ENCODE measurements around the gene TTC3.

TTC3 gene

DNA sequence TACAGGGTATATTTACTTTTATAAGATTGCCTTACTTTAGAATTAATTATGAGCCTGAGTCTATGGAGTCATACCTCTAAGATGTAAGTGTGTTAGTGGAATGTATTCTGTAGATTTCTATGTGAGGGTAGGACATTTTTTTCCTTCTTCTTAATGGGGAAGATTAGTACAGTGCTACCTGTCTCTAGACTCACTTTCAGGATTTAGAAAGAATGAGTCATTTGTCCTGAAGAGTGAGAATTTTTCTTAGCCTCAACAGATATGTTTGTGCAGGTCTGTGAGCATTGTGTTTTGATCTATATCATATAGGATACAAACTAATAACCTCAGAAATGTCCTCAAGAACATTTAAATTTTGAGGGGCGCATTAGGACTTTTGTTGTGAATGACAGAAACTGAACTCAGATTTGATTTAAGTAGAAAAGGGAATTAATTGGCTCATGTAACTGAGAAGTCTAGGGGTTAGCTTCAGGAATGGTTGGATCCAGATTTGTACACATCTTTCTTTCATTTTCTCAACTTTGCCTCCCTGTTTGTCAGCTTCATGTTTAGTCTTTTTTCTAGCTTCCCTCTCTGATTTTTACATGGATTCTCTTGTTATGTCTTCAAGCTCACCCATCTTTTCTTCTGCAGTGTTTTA, 45.3 kb downstream of the TTC3 start:
- in situ Hi-C loops (cut with MboI; ENCODE audit: low sequenced_read_pairs, unreplicated experiment): no loop called here
- TF ChIP-seq, protein P1, sequence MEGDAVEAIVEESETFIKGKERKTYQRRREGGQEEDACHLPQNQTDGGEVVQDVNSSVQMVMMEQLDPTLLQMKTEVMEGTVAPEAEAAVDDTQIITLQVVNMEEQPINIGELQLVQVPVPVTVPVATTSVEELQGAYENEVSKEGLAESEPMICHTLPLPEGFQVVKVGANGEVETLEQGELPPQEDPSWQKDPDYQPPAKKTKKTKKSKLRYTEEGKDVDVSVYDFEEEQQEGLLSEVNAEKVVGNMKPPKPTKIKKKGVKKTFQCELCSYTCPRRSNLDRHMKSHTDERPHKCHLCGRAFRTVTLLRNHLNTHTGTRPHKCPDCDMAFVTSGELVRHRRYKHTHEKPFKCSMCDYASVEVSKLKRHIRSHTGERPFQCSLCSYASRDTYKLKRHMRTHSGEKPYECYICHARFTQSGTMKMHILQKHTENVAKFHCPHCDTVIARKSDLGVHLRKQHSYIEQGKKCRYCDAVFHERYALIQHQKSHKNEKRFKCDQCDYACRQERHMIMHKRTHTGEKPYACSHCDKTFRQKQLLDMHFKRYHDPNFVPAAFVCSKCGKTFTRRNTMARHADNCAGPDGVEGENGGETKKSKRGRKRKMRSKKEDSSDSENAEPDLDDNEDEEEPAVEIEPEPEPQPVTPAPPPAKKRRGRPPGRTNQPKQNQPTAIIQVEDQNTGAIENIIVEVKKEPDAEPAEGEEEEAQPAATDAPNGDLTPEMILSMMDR (IDR thresholded peaks at IDR 0.05; ENCODE audit: borderline replicate concordance, control extremely low read depth, extremely low read depth, insufficient read depth, missing control alignments): no peak
- no peak for DNase-seq (ENCODE audit: low spot score)

DNA sequence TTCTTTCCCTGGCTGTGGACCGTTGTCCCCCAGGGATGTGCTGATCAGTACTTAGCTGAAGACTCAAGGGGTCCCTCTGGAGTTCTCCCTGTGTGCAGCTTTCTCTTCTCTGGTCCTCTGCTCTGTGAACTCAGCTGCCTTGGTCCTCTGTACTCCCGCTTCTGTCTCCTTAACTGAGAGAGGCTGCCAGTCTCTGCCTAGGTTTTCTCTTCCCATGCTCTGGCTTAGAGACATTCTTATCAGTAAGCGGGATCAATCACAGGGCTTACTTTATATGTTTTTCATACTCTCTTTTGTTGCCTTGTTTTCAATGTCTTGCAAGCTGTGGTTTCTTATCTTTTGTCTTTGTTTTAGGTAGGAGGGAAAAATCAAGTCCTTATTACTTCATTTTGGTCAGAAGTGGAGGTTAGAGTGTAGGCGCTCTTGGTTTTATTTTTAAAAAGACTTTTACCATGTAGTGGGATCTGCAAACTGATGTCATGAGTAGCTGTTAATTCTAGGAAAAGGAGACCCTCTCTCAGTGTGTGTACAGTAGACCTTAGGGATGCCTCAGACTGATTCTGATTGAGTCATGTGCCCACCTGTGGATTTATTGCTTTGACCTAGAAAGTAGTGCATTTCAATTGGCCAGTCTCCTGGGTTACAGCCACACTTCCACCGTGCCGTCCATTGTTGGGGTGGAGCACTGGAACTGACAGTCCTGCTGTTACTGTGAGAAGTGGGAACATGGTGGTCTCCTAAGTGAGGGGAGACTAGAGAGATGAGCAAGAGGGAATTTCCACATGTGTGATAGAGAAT, 46.6 kb downstream of the TTC3 start:
- TF ChIP-seq, protein P1 (IDR thresholded peaks at IDR 0.05; ENCODE audit: borderline replicate concordance, control extremely low read depth, extremely low read depth, insufficient read depth, missing control alignments): no peak
- in situ Hi-C loops (cut with MboI; ENCODE audit: low sequenced_read_pairs, unreplicated experiment): no loop called here
- DNase-seq (ENCODE audit: low spot score): no peak

DNA sequence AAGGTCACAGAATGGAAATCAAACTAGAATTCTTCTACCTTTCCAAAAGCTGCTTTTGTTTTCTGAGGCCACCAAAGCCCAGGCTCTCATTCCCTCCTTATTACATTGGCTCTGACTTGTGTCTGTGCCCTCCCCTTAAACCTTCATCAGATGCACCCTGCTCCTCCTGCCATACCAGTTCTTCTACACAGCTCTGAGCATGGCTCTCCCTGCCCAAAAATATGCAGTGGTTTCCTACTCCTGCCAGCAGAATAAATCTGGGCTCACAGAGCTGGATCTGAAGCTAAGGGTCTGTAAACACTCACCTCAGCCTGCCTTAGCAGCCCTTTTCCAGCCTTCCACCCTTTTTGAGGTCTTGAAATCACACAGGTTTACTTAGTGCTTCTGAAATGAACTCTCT, 55.0 kb downstream of the TTC3 start:
- in situ Hi-C loops (cut with MboI; ENCODE audit: low sequenced_read_pairs, unreplicated experiment): no loop called here
- DNase-seq (ENCODE audit: low spot score): no peak
- TF ChIP-seq, protein P1 (IDR thresholded peaks at IDR 0.05; ENCODE audit: borderline replicate concordance, control extremely low read depth, extremely low read depth, insufficient read depth, missing control alignments): no peak

DNA sequence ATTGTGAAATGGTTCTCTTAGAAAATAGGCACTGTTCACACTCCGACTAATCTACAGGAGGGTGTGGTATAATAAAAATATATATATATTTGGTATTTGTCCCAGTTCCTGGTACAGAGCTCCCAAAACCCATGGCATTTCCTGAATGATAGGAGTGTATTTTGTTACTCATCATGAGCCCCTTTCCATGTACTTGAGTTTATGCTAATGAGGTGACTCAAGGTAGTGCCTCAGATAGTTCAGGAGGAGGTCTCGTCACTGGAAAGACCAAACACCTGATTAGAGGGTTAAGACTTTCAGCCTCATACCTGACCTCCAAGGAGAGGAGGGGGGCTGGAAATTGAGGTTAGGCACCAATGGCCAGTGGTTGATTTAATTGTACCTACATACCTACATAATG, 57.9 kb downstream of the TTC3 start:
- in situ Hi-C loops (cut with MboI; ENCODE audit: low sequenced_read_pairs, unreplicated experiment): no loop called here
- TF ChIP-seq, protein P1 (IDR thresholded peaks at IDR 0.05; ENCODE audit: borderline replicate concordance, control extremely low read depth, extremely low read depth, insufficient read depth, missing control alignments): no peak
- no peak for DNase-seq (ENCODE audit: low spot score)

DNA sequence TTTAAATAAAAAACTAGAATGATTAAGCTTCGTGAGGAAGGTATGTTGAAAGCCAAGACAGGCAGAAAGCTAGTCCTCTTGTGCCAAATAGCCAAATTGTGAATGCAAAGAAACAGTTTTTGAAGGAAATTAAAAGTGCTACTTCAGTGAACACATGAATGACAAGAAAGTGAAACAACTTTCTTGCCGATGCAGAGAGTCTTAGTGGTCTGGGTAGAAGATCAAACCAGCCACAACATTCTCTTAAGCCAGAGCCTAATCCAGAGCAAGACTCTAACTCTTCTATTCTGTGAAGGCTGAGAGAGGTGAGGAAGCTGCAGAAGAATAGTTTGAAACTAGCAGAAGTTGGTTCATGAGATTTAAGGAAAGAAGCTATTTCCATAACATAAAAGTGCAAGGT, 63.2 kb downstream of the TTC3 start:
- TF ChIP-seq, protein P1 (IDR thresholded peaks at IDR 0.05; ENCODE audit: borderline replicate concordance, control extremely low read depth, extremely low read depth, insufficient read depth, missing control alignments): no peak
- in situ Hi-C loops (cut with MboI; ENCODE audit: low sequenced_read_pairs, unreplicated experiment): no loop called here
- no peak for DNase-seq (ENCODE audit: low spot score)

DNA sequence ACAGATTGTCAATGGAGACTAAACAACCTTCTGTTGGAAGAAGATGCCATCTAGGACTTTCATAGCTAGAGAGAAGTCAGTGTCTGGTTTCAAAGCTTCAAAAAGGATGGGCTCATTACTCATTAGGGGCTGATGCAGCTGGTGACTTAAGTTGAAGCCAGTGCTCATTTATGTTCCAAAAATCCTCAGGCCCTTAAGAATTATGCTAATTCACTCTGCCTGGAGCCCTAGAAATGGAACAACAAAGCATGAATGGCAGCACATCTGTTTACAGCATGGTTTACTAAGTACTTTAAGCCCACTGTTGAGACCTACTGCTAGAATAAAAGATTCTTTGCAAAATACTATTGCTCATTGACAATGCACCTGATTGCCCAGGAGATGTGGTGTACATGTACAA, 63.7 kb downstream of the TTC3 start:
- DNase-seq (ENCODE audit: low spot score): no peak
- in situ Hi-C loops (cut with MboI; ENCODE audit: low sequenced_read_pairs, unreplicated experiment): no loop called here
- TF ChIP-seq, protein P1 (IDR thresholded peaks at IDR 0.05; ENCODE audit: borderline replicate concordance, control extremely low read depth, extremely low read depth, insufficient read depth, missing control alignments): no peak
